RWPE2 (cell line): ENCODE results near the gene PNMA6E.

Experiments used
- ATAC-seq: fragments of 200-7000 bp; cut with Tn5 transposase; 3 replicates; pipeline ENCODE4 v1.9.1; 2021; ENCODE audit warnings: low read depth
- DNase-seq: peaks from one replicate; pipeline ENCODE4 v3.0.0-alpha.2; 2020; ENCODE audit warnings: low spot score
- H3K27ac ChIP-seq: fragments of 450-650 bp; 2 replicates; pipeline ENCODE4 v1.5.1; 2017; ENCODE audit warnings: mild to moderate bottlenecking; ENCODE audit not compliant: poor library complexity, severe bottlenecking
- H3K27me3 ChIP-seq: fragments of 250-450 bp; sonication (Bioruptor Pico); 2 replicates; pipeline ENCODE4 v1.5.1; 2021; ENCODE audit warnings: mild to moderate bottlenecking, moderate library complexity; ENCODE audit not compliant: insufficient read depth, poor library complexity, severe bottlenecking
- H3K36me3 ChIP-seq: fragments of 250-450 bp; sonication (Bioruptor Pico); 2 replicates; pipeline ENCODE4 v1.5.1; 2020; ENCODE audit warnings: low read depth, mild to moderate bottlenecking, moderate library complexity
- H3K4me1 ChIP-seq: fragments of 250-450 bp; sonication (Bioruptor Pico); 2 replicates; pipeline ENCODE4 v1.5.1; 2021; ENCODE audit warnings: mild to moderate bottlenecking, moderate library complexity; ENCODE audit not compliant: insufficient read depth, poor library complexity, severe bottlenecking
- H3K4me3 ChIP-seq: fragments of 250-450 bp; sonication (Bioruptor Pico); 2 replicates; pipeline ENCODE4 v1.5.1; 2021; ENCODE audit warnings: mild to moderate bottlenecking, moderate library complexity; ENCODE audit not compliant: severe bottlenecking
- H3K9me3 ChIP-seq: fragments of 250-450 bp; sonication (Bioruptor Pico); 2 replicates; pipeline ENCODE4 v1.5.1; 2021; ENCODE audit warnings: mild to moderate bottlenecking, moderate library complexity; ENCODE audit not compliant: severe bottlenecking
- TF ChIP-seq, protein P1 (sequence below): fragments of 450-650 bp; IDR thresholded peaks from one replicate; pipeline ENCODE4 v1.5.1; 2017; ENCODE audit warnings: mild to moderate bottlenecking, moderate library complexity; ENCODE audit not compliant: poor library complexity, severe bottlenecking

PNMA6E gene

GRCh38 chrX:153398275-153398960, 2.7 kb downstream of the PNMA6E start:
- TF ChIP-seq, protein P1, sequence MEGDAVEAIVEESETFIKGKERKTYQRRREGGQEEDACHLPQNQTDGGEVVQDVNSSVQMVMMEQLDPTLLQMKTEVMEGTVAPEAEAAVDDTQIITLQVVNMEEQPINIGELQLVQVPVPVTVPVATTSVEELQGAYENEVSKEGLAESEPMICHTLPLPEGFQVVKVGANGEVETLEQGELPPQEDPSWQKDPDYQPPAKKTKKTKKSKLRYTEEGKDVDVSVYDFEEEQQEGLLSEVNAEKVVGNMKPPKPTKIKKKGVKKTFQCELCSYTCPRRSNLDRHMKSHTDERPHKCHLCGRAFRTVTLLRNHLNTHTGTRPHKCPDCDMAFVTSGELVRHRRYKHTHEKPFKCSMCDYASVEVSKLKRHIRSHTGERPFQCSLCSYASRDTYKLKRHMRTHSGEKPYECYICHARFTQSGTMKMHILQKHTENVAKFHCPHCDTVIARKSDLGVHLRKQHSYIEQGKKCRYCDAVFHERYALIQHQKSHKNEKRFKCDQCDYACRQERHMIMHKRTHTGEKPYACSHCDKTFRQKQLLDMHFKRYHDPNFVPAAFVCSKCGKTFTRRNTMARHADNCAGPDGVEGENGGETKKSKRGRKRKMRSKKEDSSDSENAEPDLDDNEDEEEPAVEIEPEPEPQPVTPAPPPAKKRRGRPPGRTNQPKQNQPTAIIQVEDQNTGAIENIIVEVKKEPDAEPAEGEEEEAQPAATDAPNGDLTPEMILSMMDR: no peak
- Histone ChIP-seq H3K4me3 (no peak overlapping the region), H3K36me3 (no peaks in the 10 kb centered on the region), H3K27me3 (no peaks in the 10 kb centered on the region), H3K4me1 (no peaks in the 10 kb centered on the region), H3K27ac (no peak overlapping the region), H3K9me3 (no peaks in the 10 kb centered on the region)
- DNase-seq (no peak), ATAC-seq (no peak)

- H3K27me3 ChIP-seq: no peaks in the 10 kb centered on the region
- H3K4me1 ChIP-seq: no peaks in the 10 kb centered on the region
- H3K9me3 ChIP-seq: no peaks in the 10 kb centered on the region
- no peak for DNase-seq
- H3K36me3 ChIP-seq: no peaks in the 10 kb centered on the region
- ATAC-seq: no peak
- no peak overlapping the region for H3K4me3 ChIP-seq
- TF ChIP-seq, protein P1: no peak
- no peak overlapping the region for H3K27ac ChIP-seq
Observed at GRCh38 chrX:153397256-153397960, 3.7 kb downstream of the PNMA6E start.

DNA sequence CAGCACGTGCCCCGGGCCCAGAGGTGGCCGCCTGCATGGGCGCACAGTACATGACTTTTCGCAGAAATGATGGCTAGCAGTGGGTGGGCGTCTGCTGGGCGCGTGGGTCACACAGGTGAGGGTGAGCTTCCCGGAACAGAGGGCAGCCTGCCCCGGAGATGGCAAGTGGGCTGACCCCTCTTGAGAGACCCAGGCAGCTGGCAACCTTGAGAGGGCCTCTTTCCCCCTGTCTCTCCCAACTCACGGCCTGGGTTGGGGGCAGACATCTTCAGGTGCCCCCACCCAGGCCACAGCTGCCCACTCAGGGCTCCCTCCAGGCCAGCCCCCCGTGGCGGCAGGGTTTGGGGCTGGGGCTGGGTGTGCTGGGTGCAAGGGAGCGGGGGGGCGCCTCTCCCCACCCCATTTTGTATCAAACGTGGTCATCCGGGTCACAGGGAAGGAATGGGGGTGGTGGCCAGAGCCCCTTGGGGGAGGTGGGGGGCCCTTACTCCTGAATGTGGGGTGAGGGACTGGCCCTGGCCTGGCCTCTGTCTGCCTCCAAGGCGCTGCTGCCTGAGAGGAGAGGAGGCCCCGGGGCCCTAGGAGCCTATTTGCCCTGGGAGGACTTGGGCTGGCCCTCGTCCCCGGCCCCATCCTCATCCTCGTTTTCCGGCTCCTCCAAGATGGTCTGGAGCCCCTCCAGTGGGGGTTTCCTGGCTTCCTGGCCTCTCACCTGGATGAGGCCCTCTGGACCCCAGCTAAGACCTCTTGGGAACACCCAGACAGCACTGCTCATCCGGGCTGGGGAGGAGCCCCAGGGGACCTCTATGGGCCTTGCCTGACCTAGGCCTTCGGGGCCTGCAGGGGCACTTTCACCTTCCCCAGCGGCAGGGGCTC, 4.6 kb downstream of the PNMA6E start:
- Histone ChIP-seq H3K4me1 (no peaks in the 10 kb centered on the region), H3K27ac (no peak overlapping the region), H3K27me3 (no peaks in the 10 kb centered on the region), H3K4me3 (no peak overlapping the region), H3K36me3 (no peaks in the 10 kb centered on the region), H3K9me3 (no peaks in the 10 kb centered on the region)
- ATAC-seq (no peak), DNase-seq (no peak)
- TF ChIP-seq, protein P1: no peak

- ATAC-seq (no peak), DNase-seq (no peak)
- H3K36me3 ChIP-seq: no peaks in the 10 kb centered on the region
- H3K4me1 ChIP-seq: no peaks in the 10 kb centered on the region
- no peak overlapping the region for H3K27ac ChIP-seq
- no peaks in the 10 kb centered on the region for H3K9me3 ChIP-seq
- no peaks in the 10 kb centered on the region for H3K27me3 ChIP-seq
- no peak overlapping the region for H3K4me3 ChIP-seq
- TF ChIP-seq, protein P1: no peak
Observed at GRCh38 chrX:153395613-153396319, 5.4 kb downstream of the PNMA6E start.
